Activated CD8-positive, alpha-beta memory T cell treated with anti-CD3 and anti-CD28 coated beads for 1 hour (primary cell): ENCODE results near the gene KCNK5.

Source experiments
- DNase-seq, 2 donors: peaks; one replicate each; pipeline ENCODE4 v3.0.0-alpha.2; 2020; ENCODE audit warnings: low read depth in 1 of 2; ENCODE audit errors: extremely low read depth in 1 of 2

The KCNK5 gene, protein sequence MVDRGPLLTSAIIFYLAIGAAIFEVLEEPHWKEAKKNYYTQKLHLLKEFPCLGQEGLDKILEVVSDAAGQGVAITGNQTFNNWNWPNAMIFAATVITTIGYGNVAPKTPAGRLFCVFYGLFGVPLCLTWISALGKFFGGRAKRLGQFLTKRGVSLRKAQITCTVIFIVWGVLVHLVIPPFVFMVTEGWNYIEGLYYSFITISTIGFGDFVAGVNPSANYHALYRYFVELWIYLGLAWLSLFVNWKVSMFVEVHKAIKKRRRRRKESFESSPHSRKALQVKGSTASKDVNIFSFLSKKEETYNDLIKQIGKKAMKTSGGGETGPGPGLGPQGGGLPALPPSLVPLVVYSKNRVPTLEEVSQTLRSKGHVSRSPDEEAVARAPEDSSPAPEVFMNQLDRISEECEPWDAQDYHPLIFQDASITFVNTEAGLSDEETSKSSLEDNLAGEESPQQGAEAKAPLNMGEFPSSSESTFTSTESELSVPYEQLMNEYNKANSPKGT

DNA sequence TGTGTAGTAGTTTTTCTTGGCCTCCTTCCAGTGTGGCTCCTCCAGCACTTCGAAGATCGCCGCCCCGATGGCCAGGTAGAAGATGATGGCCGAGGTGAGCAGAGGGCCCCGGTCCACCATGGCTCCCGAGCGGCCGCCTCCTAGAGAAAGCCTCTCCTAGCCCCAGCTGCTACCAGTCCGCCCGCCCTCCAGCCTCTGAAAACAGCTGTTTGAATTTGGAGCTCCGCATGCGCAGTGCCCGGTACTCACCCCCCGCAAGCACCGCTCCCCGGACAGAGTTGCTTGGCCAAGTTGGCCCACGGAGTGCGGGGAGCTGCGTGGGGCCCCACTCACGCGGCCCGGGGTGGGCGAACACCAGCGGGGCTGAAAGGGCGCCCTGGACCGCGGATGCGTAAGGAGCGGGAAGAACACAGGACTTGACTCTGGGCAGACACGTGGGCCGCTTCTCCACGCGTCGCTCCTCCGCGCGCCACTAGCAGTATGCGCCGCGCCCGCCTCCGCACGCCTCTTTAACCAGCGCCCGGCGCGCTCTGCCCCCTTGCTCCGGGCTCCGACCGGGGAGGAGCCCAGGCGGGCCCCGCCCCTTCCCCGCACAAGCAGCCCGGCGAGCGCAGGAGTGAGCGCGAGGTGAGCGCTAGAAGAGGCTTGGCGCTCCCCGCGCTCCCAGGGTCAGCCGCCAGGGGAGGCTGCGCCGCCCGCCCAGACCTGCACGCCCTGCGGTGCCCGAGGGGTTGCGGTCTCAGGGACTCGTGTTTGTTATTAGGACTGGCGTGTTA lies at the start of gene KCNK5:
TSS of gene KCNK5 (minus strand) at position 484 of the 776 bp plus-strand sequence. CDS start at position 120, 364 bp downstream.
- peak in 1 of 2 donors; percentile 52 for DNase-seq

DNA sequence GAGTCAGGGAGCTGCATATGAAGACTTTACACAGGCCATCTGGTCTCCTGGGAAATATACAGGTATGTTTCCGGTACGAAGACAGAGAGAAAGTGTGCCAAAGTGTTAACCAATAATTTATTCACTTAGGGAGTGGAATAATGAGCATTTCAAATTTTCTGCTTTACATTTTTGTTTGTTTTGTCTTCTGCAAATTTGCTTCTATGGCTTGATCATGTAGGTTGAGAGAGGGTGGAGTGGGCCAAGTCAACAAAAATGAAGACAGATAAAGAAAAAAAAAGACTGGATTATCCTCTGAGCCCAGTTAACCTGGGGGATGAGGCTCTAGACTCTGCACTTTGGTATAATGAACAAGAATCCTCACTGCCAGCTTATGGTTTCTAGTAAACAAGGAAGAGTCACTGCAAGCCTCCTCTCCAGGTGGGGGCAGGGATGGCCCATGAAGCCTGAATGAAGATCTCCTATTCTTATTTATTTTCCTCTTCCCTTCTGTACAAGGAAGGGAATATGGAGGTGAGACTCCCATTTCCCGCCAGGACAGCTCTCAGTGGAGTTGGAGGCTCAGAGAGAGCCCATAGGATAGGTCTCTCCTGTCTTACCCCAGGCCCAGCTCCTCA lies 47.2 kb upstream of the KCNK5 start:
- DNase-seq, result no peak

DNA sequence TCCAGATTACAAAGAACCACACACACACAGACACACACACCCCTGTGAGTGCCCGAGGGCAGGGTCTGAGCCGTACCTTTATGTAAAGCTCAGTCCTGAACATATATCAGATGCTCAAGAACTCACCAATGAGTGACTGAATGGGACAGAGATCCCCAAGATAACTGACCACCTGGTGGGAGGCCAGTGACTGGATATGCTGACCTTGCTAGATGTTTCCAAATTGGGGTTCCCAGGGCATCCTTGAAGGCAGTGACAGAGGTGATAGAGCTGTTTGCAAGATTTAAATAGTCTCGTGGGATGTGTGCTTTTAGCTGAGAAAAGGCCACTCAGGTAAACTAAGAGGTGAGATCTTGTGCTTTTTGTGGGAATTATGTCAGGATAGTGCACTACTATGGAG lies 45.6 kb upstream of the KCNK5 start:
- no peak for DNase-seq

- DNase-seq, result no peak
Observed at GRCh38 chr6:39274471-39274870, 45.2 kb upstream of the KCNK5 start.

DNA sequence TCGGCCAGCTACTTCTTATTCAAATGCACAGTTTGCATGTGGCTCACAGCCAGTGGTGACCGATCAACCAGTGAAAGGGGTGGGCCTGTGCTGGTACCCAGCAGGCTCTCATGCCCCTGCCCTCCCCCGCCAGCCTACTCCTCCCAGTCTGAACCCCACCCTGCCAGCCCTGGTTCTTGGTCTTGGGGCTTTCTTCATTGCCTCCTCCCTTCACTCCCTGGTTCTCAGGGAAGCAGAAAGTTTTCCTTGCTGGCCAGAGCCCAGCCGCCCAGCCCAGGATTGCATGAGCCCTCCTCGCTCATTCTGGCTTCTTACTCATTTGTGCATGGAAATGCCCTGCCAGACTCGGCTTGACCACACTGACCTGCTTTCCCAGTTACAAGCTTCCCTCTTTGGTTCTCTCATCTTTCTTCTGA lies 44.1 kb upstream of the KCNK5 start:
- DNase-seq, result no peak

- DNase-seq, result no peak
Observed at GRCh38 chr6:39269961-39270360, 40.7 kb upstream of the KCNK5 start.

- no peak for DNase-seq
Observed at GRCh38 chr6:39268721-39269120, 39.4 kb upstream of the KCNK5 start.

- no peak for DNase-seq
Observed at GRCh38 chr6:39268171-39268570, 38.9 kb upstream of the KCNK5 start.

DNA sequence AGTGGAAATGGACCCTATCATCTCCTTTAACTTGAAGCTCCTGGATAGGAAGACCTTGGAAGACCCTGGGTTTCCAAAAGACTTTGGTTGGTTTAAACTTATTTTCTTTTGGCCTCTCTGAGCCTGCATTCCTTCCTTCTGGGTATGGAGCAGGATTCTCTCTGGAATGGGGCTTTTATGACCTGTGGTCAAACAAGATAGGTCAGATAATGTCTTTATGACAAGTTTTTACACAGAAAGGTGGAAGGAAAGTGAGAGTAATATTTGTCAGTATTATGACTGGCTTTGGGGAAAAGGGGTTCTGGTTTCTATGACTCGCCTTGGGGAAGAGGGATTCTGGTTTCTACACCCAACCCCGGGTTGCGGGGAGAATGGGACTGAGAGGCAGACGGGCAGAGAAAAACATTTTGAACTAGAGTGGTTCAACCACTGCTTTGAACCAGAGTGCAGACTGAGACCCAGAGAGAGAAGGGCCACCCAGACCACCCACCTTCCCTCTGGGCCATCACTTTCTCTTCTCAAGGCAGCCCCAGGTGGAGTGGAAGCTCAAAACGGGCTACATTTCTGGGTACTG lies 37.6 kb upstream of the KCNK5 start:
- DNase-seq, result no peak

GRCh38 chr6:39266375-39266774 lies 37.1 kb upstream of the KCNK5 start:
- DNase-seq, result no peak

DNA sequence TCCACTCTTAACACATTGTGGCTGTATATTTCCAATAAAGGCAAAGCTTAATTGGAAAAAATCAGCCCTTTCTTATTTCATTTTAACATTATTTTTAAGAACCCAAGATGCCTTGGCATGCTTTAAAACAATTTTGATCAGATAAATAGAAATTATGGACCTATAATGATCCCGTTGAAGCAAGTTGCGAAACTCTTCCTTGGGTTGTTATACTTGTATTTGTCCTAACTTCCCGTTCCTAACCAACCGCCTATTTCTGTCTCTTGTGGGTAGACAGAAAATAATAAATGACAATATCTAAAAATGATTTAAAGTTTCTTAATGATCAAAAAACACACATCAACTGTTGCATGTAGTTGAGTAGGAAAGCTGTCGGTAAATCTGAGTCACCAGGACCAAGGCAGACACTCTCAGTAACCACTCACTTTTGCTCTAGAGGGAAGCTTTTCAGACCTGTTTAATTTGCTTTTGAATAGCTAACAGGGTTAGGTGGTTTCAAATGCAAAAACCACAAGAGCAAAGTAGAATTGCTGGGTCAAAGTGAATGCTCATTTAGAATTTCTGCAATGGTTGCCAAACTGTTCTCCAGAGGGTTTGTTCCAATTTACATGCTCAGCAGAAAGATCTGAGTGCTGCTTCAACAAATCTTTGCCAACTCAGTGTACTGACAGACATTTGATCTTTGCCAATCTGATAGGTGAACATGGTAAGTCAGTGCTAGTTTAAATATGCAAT lies 34.2 kb upstream of the KCNK5 start:
- DNase-seq, result no peak

- DNase-seq, result no peak
Observed at GRCh38 chr6:39261751-39262150, 32.5 kb upstream of the KCNK5 start.

- no peak for DNase-seq
Observed at GRCh38 chr6:39260953-39261352, 31.7 kb upstream of the KCNK5 start.

DNA sequence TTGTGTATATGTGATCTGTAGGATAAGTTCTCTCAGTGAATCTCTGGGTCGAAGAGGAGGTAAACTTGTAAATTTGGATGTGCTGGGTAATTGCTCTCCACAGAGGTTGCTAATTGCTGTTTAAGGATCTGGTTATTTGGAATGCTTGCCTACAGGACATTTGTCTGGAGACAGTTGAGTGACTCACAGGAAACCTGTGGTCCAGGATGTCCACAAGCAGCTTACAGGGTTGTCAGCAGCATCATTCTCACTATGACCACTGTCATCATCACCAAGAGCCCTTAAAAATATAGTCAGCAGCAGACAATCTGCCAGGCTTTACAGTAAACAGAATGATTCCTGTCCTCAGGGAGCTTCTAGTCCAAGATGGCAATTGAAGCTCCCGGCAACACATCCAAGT lies 31.2 kb upstream of the KCNK5 start:
- DNase-seq, result no peak

DNA sequence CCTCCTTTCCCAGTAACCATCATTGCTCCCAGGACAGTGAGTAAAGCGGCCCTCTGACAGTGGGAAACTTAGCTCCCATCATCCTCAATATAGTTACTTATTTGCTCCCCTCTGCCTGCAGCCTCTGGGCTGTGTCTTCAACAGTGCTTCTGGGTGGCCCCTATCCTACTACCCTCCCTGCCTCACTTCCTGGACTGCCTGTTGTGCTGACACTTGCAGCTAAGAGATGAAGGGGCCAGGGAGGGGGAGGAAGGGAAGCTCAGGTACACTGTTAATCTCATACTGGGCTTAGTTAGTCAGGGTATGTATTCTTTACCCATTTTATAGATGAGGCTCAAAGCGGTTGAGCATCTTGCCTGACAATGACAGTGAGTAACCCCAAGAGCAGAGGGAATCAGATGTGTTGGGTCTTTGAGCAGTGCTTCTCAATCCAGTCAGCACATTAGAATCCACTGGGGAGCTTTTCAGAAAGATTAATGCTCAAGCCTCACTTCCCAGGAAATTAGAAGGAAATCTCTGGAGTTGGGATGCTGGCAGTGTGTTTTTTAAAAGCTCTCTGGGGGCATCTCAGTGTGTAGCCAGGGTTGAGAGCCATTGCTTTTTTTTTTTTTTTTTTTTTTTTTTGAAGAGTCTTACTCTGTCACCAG lies 27.1 kb upstream of the KCNK5 start:
- DNase-seq, result no peak

- DNase-seq, result no peak
Observed at GRCh38 chr6:39254999-39255535, 25.8 kb upstream of the KCNK5 start.

GRCh38 chr6:39251406-39251805 lies 22.1 kb upstream of the KCNK5 start:
- DNase-seq, result no peak

DNA sequence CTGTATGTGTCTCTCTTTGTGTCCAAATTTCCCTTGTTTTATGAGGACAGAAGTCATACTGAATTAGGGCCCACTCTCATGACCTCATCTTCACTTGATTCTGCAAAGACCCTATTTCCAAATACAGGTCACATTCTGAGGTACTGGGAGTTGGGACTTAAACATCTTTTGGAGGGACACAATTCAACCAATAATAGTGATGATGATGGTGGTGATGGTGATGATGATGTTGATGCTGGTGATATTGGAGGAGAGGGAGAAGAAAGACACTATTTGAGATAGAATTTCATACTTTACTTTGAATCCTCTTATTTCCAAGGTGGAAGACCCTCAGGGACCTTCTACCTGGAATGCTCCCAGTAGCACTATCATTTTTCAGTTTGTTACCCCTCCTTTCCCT lies 21.2 kb upstream of the KCNK5 start:
- DNase-seq, result no peak

GRCh38 chr6:39249278-39249677 lies 20.0 kb upstream of the KCNK5 start:
- DNase-seq, result no peak
